NCI-H2196 treated with DMSO at 0.1 percent for 48 hours (cell line): ENCODE results near the gene FGGY.
"Not testable (repeated sequence)": the region's sequence is repeated elsewhere in the genome, so short reads cannot be mapped to it uniquely, and the experiment has no call there.

Source experiments
- DNase-seq: peaks from one replicate; lab custom pipeline; 2025; ENCODE audit not compliant: unreplicated experiment; lab: John Stamatoyannopoulos, UW

The FGGY gene

DNA sequence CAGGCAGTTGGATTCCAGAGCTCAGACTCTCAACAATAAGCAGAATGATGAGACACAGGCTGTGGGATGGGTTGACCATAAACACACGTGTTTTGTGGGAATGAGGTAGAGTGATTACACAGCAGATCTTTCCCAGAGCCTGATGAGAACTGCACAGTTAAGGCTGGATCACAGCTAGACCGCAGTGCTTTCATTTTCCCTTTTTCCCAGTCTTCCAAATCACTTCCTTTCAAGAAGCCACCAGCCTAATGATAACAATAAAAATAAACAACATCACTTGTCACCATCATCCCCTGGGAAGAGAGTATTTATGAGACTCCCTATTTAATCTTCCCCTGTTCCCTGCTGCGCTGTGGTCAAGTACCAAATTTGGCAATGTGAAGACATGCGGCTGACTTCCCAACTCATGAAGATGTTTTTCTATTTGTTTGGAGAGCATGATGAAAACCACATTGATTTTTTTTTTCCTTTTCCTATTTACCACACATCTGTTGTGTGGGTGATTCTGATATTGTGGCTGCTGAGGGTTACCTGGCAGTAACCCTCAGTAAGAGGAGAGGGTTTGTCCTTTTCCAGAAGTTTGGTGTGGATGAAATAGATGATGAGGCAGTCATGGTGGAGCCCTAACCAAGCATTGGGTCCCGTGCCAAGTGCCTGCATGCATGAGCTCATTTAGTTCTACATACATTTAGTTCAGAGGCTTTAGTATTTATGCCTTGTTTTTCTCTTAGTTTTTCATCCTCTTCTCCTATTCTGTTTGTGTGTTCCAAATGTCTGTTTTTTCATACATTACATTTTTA, 268.9 kb downstream of the FGGY start:
- DNase-seq, result no peak

DNA sequence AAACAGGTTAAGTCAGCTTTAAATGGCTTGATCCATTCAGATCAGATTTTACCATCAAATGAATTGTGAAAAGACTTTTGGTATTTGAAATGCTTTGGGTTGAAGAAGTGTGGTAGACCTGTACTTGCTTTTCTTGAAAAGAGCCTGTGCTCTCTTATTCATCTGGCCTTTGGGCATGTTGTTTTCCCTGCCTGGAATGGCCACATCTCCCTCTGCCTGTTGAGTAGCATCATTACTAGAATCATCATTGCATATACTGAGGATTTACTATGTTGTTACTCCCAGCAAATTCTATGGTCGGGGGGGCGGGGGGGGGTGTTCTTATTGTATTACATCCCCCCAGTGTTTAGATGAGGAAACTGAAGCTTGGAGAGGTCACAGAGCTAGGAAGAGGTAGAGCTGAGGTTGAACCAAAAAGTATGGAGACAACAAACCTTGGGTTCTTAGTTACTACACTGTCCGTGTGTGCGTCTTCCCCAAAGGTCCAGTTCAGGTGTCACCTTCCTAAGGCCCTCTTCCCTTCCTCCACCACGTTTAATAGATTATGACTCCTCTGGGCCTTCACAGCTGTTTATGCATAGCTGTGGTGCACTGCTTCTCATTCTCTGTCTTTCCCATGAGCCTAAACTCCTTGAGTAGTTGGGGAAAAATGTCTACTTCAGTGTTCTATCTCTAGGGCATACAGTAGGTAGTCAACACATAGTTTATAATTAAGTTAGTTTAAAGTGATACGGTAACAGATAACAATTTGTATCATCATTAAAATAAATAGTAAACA, 271.5 kb downstream of the FGGY start:
- no peak for DNase-seq

DNA sequence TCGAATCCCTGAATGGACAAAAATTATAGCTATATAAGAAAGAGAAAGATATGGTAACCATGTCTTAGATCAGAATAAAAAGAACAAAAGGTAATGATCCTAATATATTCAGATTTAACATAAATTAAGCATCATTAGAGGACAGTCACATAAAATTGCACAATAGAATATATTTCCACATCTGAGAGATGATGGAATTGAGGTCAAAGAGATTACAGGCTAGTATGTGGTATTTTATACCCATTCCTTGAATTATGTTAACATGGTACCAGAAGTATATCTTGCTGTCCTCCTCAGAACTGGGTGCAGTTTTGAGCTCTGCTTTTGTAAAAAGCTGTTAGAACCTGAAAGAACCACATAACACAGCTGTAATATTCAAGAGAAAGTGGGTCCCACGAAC, 272.3 kb downstream of the FGGY start:
- no peak for DNase-seq

DNA sequence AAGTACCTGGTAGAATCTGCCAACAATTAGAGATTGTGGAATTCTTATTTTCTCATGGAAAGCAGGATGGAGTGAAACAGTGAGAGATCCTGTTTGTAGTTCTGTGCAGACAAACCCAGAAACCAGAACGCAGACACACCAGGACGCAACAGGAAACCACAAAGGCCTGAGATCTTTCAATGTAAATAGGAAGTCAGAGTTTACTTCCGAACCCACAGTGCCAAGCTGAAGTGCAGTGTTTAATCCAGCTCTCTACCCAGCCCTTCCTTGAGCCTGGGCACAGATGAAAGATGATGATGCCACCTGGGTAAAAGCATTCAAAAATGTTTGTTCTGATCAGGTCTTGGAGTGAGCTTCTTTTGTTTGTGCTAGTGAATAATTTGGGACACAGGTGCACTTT, 273.6 kb downstream of the FGGY start:
- DNase-seq, result no peak

DNA sequence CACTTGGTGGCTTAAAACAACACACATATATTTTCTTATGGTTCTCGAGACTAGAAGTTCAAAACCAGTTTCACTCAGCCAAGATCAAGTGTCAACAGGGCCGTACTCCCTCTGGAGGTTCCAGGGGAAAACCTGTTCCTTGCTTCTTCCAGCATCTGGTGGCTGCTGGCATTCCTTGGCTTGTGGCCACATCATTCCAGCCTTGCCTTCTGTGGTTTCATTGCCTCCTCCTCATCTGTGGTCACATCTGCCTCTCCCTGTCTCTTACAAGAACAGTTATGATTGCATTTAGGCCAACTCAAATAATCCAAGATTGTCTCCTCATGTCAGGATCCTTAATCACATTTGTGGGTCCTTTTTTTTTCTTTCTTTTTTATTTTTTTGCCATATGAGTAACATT, 277.2 kb downstream of the FGGY start:
- no peak for DNase-seq

DNA sequence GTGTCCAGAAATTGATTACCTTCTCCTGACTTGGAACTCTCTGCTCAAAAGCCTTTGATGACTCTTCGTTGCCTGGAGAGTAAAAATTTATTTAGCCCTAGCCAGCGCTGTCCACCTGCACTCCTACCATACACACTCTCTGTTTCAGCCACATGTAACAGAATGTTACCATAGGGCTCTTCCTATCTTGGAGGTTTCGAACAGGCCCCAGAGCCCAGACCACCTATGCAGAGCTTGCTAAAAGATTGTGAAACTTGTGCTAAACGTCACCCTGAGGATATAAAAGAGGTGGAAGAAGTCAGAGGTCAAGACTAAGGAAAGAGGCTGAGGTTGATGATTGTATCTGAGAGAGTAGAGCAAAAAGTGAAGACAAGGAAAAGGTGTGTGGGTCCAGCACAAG, 280.9 kb downstream of the FGGY start:
- no peak for DNase-seq

DNA sequence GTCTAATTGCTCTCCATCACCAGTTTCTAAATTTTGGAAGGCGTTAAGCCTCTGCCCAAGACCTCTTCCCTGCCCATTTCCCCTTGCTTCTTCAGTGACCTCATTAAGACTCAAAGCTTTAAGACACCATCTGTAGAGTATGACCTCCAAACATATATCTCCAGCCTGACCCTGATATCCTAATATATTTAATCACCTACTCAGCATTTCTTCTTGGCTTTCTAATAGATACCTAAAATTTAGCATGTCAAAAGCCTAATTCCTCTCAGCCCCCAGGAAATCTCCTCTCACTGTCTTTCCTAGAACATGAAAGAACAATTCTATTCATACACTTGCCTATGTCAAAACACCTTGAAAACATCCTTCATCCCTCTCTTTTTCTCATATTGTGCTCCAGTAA, 282.3 kb downstream of the FGGY start:
- DNase-seq, result no peak

DNA sequence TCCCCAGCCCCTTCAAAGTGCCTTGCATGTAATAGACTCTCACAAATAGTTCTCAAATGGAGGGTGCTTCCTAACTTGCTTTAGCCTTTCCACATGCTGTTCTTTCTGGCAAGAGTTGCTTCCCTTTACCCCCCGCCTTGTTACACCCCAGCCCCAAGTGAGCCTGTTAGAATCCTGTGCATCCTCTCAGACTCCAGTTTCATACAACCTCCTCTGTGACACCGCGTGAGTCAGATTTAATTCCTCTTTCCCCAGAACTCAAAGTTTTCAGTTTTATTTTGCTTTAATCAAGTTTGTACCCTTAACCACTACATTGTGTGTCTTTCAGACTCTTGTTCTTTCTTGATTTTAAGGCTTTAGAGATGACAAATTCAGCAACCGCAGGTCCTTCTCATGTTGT, 283.4 kb downstream of the FGGY start:
- no peak for DNase-seq

DNA sequence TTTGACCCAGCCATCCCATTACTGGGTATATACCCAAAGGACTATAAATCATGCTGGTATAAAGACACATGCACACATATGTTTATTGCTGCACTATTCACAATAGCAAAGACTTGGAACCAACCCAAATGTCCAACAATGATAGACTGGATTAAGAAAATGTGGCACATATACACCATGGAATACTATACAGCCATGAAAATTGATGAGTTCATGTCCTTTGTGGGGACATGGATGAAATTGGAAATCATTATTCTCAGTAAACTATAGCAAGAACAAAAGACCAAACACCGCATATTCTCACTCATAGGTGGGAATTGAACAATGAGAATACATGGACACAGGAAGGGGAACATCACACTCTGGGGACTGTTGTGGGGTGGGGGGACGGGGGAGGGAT, 295.5 kb downstream of the FGGY start:
- DNase-seq, result not testable (repeated sequence)

DNA sequence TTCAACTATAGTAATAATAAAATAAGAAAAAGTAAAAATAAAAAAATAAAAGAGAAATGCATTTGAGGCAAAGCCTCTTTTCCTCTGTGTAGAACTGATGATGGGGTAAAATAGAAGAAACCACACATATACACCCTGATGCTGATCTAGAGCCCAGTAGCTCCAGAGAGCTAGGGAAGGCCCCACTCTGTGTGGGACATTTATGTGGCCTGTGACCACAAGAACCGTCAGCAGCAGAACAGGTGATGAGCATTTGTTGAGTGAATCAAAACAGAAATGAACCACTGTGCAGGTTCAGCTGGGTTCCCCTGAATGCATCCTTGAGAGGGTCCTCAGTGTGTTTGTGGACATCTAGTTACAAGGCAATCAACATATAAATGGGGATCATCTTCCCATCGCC, 296.0 kb downstream of the FGGY start:
- no peak for DNase-seq

DNA sequence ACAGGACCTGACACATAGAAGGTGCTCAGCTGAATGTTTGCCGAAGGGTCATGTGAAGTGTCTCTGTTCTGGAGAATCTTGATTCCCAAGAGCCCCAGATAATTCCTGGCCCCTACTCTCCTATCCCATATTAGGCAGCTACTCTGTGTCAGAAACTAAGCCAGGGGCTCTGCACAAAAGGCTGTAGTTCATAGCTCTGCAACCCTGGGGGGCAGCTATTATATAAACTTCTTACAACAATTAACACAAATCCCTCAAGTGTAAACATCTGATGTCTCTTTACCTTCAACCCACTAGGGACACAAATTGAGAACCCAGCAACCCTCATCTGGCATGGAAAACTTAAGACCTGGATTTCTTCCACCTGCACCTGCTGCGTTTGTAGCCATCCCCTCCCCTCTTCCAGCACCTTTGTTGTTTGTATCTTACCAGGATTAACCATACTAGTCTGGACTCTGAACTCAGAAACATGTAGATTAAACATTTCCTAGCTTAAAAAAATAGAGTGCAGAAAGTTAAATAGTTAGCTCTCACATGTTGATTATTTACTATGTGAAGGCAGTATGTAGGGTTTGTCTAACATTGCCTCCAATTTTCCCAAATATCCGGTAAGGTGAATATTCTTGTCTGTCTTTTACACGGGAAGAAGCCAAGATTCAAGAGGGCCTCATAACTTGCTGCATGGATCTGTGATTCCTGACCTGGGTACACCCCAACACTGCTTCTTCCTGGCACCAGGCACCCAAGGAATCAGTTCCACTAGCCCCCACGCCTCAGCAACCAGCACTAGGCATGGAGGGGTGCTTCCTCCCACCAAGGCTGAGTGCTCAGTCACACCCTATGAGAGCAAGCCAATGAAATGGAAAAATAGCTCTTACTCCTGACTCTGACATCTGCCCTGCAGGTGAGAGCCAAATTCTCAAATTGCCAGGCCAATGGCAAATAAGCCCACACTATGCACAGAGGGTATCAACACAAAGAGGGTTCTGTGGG, 297.2 kb downstream of the FGGY start:
- DNase-seq, result no peak

DNA sequence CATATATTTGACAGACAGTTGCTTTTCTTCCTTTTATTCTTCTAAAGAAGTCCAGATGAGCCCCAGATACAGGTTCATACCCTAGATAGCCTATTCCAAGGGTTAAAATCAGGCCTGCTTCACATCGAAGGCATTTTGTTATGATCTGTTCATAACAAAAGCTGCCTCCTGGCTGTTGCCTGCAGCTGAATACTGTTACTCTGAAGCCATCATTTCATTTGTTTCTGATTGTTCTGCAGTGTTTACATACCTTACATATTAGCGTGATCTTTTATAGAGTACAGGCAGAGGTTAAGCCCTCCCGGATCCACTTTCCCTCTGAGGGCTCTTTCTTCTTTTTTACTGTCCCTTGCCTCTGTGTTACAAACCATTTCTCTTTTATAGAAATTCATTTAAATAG, 298.9 kb downstream of the FGGY start:
- DNase-seq, result no peak

DNA sequence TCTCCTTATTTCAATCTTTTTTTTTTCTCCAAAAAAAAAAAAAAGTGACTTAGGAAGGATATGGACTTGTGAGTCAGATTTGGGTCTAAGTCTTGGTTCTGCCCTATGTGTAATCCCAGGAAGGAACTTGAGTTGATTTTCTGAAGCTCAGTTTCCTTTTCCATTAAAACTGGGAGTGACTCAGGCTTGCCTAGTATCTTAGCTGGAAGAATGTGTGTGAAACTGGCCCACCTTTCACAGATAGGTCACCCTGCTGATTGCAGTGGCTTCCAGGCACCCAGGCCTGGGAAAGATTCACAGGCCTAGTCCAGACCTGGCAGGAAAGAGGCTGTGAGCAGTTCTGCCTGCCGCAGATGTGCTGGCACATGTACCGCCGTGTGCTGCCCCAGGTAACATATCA, 299.5 kb downstream of the FGGY start:
- DNase-seq, result no peak

DNA sequence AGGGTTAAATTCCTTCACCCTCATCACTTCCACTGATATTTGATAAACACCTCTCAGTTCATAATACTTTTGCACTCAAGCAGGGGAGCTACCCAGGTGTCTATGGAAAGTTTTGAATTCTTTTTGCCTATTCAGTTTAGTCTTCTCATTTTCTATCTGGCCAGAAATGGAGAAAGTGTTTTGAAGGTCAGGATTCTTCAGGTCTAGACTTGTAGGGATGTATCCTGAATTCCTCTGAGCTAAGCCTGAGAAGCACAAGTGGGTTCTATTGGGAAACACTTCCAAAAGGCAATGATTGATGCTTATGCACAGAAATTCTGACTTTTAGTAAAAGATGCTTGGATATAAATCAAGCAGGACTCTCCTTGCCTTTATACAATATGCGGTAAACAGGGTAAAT, 300.1 kb downstream of the FGGY start:
- DNase-seq, result no peak

DNA sequence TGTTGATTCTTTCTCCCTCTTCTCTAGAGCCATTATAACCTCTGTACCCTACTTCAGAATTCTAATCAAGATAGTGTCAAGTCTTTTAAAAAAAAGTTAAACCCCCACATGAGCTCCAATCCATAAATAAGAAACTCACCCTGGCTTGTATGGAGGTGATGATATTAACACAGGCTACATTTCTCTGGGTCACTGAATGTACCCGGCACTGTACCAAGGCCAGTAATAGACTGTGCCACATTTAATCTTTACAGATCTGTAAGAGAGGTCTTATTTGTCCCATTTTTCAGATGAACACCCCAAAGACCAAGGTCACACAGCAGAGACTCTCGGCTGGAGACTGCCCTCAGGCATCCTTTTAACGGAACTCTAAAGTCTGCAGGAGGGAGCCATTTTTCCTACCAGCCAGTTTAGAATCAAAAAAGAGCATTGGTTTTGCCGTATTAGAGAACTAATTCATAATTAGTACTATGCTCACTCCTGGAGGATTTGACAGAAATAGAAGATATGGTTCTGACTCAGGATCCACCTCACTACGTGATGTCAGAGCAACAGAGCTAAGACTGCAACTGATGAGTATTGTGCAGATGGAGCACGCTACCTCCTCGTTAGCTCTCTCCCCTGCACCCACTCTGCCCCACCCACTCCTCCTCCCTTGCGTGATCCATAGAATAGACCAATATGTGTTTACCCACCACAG, 300.7 kb downstream of the FGGY start:
- no peak for DNase-seq

DNA sequence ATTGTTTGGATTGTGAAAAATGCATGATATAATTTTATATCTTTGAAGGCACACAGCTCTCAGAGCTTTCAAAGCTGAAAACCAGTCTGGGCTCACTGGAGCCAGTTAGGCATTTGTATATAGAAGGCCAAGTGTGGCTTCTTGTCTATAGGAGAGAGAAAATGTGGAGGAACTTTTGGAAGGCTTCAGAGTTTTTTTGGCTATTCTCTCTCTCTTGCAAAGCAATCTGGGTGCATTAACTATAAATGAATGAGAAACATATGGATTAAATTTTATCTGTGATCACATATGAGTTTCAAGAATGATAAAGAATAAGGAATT, 301.2 kb downstream of the FGGY start:
- no peak for DNase-seq

DNA sequence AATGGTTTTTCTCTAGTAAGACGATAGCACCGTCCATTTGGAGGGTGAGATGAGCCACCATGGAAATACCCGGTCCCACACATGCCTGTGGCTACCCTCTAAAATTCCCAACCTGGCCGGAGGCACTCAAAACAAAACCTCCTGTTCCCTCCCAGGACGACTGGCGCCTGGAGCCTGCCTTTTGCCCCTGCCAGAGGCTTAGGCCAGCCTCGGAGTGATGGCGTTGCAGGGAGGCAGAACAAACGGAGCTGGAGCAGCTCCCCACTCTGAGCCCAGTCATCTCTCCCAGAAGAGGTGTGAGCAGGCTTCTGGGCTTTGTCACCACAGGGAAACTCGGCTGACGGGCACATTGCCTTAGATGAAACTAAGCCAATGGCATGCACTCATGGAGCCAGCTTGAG, 304.1 kb downstream of the FGGY start:
- no peak for DNase-seq

DNA sequence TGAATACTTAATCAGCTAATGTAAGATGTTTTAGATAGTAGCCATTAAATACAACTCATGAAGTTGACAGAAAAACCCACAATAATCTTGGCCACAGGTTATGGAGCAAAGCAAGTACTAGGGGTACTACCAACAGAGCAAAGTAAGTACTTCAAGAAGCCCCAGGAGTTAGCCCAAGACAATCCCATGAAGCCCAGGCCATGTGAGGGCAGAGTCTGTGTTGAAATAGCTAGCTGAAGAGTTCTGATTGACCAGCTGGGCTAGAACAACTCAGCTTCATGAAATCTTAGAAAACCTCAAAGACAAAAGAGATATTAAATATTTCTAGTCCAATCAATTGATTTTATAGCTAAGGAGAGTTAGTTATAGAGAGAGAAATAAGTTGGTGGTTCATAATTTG, 304.9 kb downstream of the FGGY start:
- no peak for DNase-seq

DNA sequence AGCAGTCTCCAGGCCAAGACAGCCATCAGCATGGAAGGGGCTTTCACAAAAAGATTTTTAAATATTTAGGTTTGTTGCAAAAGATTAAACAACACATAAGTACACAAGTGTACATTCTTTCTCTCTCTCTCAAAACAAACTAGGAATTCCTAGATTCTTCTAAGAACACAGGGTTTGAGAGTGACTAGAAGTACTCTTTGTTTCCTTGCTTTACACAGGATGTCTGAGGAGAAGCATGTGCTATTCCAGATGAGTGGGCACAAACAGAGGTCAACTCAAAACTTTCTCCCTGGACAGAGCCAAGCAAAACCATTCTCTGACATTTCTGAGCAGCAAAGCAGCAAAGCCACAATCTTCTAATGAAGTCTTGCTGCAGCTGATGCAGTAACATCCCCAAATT, 307.3 kb downstream of the FGGY start:
- no peak for DNase-seq

DNA sequence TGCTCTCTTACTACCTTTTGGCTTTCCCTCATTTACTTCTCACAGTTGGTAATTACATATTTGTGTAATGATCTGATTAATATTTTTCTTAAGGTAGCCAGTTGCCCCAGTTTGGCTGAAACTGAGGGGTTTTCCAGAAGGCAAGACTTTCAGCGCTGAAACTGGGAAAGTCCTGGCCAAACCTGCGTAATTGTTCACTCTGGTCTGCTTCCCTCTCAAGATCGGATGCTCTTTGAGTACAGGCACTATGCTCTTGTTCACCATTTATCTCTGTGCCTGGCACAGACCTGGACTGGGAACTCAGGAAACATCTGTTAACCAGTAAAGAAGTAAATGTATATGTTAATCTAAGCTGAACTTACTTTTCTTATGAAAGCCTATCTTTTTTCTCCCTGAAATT, 308.3 kb downstream of the FGGY start:
- no peak for DNase-seq

DNA sequence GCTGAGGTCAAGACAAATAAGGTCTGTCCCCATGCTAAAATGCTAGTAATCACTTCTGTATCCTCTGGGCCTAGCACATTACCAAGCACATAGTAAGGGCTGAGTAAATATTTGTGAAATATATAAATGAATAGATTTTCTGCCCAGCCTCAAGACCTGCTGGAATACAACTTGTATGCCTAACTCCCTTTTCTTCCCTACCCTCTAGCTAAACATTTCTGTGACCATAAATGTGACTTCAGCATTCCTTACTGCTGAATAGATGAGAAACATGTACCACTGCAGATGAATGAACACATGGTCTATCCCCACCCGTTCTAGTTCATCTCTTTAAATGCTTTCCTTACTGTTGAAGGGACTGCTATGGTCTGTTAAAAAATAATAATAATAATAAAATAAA, 308.9 kb downstream of the FGGY start:
- DNase-seq, result no peak
